Left colon (tissue), 2 donors: ENCODE data around the gene ZNF30. TPM values are rescaled to one million over a fixed set of nuclear protein-coding genes. Genes with fewer than 3 reads are reported as not detected.
A peak's percentile ranks its signal among the peaks of the same experiment; 100 is the strongest.
"Not testable (repeated sequence)": the region's sequence is repeated elsewhere in the genome, so short reads cannot be mapped to it uniquely, and the experiment has no call there.

ENCODE experiments used
- ATAC-seq: fragments of 200-7000 bp; cut with Tn5 transposase; one replicate; pipeline ENCODE4 v1.9.1; 2020; ENCODE audit warnings: mild to moderate bottlenecking, moderate library complexity
- DNase-seq, 2 donors: peaks; one replicate each; pipeline ENCODE4 v3.0.0-alpha.2; 2020
- intact Hi-C, 2 donors: fragments of 100-400 bp; cut with DNase I in 1 of 2; cut with micrococcal nuclease in 1 of 2; formaldehyde crosslinking; loops; one replicate each; pipeline versions ENCODE4 v1.11.2 to v1.14.0; 2022; cut with DNase I, micrococcal nuclease
- total RNA-seq, 2 donors: library from RNA; stranded (reverse); fragmentation: NEBNext Ultra II Directional; extraction: Animal tissue kit (Norgen Biotek cat#: 25700); gene quantifications; one replicate each; pipeline ENCODE4 v1.2.1, GENCODE V29; 2021
- donor health status: DM: no; HTN: no; CAD: no.
- donor health status: DM: yes; HTN: yes; CAD: no.

The ZNF30 gene
- total RNA-seq, 2 donors from 2014 or later: 2.2 to 2.7 TPM

DNA sequence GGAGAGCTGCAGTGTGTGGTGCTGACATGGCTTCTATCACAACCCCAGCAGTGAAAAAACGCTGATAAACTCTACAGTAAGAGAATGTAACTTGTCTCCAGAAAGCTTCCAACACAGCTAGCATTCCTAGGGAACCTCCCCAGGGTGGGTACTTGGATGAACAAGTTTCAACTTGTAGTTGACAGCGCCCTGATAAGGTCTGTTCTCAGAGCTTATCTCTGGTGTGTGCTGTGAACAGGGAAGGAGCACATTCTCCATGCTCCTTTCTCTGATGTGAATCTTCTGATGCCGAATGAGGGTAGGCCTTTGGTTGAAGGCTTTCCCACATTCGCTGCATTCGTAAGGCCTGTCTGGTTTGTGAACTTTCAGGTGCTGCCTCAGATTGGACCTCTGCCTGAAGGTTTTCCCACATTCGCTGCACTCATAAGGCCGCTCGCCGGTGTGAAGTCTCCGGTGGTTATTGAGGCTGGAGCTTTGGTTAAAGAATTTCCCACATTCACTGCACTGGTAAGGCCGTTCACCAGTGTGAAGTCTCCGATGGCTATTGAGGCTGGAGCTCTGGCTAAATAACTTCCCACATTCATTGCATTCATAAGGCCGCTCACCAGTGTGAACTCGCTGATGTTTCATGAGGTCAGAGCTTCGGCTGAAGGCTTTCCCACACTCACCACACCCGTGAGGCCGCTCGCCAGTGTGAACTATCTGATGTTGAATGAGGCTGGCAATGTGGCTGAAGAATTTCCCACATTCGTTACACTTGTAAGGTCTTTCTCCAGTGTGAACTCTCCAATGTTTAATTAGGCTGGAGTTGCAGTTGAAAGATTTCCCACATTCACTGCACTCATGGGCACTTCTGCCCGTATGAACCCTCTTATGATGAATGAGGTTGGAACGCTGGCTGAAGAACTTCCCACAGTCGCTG, 31.4 kb downstream of the ZNF30 start:
- intact Hi-C loops: no loop called here
- ATAC-seq (no peak), DNase-seq (no peak)

- intact Hi-C loops: no loop called here
- no peak for DNase-seq
- ATAC-seq: no peak
Measured at GRCh38 chr19:34959021-34959420, 32.3 kb downstream of the ZNF30 start.

- ATAC-seq (no peak), DNase-seq (no peak)
- intact Hi-C loops: no loop called here
Measured at GRCh38 chr19:34960103-34960805, 33.6 kb downstream of the ZNF30 start.

GRCh38 chr19:34960940-34961679, 34.4 kb downstream of the ZNF30 start:
- no peak for DNase-seq
- intact Hi-C loops: no loop called here

GRCh38 chr19:34961775-34962686, 35.3 kb downstream of the ZNF30 start:
- DNase-seq (peak in 1 of 2 donors; percentile 39), ATAC-seq (peak; percentile 58)
- intact Hi-C loops: no loop called here

More at GRCh38 chr19:34960940-34961679, 34.4 kb downstream of the ZNF30 start:
- ATAC-seq: no peak

GRCh38 chr19:34962687-34963572, 36.2 kb downstream of the ZNF30 start:
- intact Hi-C loops: no loop called here
- DNase-seq: peak in 1 of 2 donors; percentile 34

DNA sequence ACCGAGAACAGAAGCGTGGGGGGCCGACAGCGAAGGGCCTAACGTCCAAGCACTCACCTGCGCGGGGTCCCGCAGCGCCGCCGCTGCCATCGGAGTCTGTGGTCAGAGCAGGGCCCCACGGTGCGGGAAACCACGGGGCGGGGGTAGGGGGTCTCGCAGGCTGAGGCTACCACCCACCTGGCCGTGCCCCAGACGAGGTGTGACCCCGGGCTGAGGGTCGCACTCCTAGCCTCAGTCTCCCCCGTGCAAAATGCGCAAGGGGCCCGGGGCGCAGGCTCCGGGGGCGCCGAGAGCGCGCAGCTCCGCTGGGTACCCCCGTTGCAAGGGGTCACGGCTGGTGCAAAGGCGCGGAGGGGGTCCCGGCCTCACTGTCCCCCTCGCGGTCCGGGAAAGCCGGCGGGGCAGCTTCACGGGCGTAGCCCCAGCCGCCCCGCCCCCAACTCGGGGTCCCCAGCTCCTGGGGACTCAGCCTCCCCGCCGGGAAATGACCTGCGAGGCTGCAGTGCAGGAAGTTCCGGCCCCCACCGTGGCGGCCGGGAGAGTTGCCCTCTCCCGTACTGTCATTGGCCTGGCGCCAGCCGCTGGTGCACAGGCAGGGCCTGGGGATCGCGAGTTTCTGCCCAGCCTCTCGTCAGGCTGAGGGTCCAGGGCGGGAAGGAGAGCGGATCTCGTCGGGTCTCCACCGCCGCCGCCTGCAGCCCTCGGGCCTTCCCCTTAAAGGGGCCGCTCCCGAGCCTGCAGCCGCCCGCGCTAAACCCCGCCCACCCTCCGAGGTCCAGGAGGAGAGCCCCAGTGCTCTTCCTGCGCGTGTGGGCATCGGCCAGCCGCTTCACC, 37.1 kb downstream of the ZNF30 start, which contains the start of gene ZNF792:
Gene ZNF792, minus strand, starts transcription at position 657 of the 834 bp plus-strand sequence. Its CDS starts 567 bp downstream, at position 90.
- DNase-seq: peak; percentile 69 to 83
- intact Hi-C loops: no loop called here
- peak; percentile 84 for ATAC-seq

More at GRCh38 chr19:34962687-34963572, 36.2 kb downstream of the ZNF30 start:
- peak; percentile 51 for ATAC-seq

GRCh38 chr19:34964598-34964997, 37.9 kb downstream of the ZNF30 start:
- intact Hi-C loops: no loop called here
- DNase-seq (no peak), ATAC-seq (no peak)

DNA sequence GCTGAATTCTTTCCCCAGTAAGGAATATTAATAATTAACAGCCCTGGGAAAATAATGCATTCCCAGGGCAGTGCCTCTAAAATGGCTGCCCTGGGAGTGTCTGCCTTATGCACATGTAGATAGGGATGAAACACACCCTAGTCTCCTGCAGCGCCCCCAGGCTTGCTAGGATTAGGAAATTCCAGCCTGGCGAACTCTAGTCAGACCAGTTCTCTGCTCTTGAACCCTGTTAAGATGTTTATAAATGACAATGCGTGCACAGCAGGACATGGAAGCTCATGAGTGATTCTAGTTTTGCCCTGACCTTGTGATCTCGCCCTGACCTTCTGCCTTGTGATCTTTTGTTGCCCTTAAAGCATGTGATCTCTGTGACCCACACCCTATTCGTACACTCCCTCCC, 38.8 kb downstream of the ZNF30 start:
- ATAC-seq, intact Hi-C loops, DNase-seq: not testable (repeated sequence)

DNA sequence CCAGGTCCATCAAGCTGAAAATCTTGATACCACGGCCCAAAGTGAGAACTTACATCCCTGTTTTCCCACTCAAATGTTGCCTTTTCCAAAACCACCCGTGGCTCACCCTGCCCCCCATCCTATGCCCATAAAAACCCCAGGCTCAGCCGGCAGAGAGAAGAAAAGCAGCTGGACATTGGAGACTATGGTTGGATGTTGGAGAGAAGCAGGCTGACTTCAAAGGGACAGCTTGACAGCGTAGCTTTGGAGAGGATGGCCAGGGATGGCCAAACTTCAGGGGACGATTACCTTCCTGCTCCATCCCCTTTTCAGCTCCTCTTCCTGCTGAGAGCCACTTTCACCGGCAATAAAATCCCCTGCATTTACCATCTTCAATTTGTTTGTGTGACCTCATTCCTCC, 40.8 kb downstream of the ZNF30 start:
- intact Hi-C loops: no loop called here
- no peak for DNase-seq
- ATAC-seq: no peak

DNA sequence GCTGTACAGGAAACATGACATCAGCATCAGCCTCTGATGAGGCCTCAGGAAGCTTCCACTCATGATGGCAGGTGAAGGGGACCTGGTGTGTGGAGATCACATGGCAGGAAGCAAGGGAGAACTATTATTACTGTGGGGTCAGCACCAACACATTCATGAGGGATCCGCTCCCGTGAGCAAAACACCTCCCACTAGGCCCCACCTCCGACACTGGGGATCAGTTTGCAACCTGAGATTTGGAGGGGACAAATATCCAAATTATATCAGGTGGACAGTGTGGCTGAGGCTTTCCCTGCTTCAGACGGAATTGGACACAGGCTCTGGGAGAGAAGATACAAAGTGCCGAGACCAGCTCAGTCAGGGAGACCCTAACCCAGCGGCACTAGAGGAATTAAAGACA, 43.0 kb downstream of the ZNF30 start:
- intact Hi-C loops: loop anchor here in 1 of 2 donors (5.0 kb wide), 1 partner anchor 43 kb away; no protein-coding TSS in a partner anchor
- ATAC-seq (no peak), DNase-seq (no peak)

DNA sequence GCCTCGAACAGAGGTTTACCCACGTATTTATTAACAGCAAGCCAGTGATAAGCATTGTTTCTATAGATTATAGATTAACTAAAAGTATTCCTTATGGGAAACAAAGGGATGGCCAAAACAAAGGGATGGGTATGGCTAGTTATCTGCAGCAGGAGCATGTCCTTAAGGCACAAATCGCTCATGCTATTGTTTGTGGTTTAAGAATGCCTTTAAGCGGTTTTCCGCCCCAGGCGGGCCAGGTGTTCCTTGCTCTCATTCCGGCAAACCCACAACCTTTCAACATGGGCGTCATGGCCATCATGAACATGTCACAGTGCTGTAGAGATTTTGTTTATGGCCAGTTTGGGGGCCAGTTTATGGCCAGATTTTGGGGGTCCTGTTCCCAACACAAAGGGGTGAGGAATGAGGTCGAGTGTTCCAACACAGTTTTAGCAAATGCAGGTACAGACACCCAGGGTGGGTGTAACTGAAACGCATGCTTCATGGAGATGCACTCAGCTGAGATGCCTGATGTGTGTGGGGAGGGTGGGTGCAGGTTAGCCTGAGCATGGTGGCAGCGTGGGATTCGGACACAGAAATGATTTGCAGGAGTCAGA, 43.6 kb downstream of the ZNF30 start:
- DNase-seq, ATAC-seq: not testable (repeated sequence)
- intact Hi-C loops: loop anchor here in 1 of 2 donors (5.0 kb wide), 1 partner anchor 42 kb away; no protein-coding TSS in a partner anchor

DNA sequence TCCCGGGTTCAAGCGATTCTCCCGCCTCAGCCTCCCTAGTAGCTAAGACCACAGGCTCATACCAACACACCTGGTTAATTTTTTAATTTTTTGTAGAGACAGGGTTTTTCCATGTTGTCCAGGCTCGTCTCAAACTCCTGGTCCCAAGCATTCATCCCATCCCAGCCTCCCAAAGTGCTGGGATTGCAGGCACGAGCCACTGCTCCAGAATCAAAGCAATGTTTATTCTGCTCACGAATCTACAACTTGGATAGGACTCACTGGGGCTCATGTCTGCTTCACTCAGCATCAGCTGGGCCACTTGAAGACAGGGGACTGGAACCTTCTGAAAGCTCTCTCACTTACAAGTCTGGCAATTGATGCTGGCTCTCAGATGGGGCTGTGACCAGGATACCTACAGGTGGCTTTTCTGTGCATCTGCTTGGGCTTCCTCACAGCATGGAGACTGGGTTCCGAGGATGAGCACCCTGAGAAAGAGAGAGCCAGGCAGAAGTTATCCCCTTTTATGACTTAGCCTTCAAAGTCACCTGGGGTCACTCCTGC, 45.5 kb downstream of the ZNF30 start:
- DNase-seq: no peak
- ATAC-seq: no peak
- intact Hi-C loops: loop anchor here (2.0 to 5.0 kb wide), 2 partner anchors 40 to 41 kb away; no protein-coding TSS in a partner anchor

- intact Hi-C loops: loop anchor here in 1 of 2 donors (5.0 kb wide), 1 partner anchor 38 kb away; no protein-coding TSS in a partner anchor
- DNase-seq: no peak
- ATAC-seq: no peak
Measured at GRCh38 chr19:34974646-34975045, 47.9 kb downstream of the ZNF30 start.

GRCh38 chr19:34975056-34975455, 48.4 kb downstream of the ZNF30 start:
- intact Hi-C loops: no loop called here
- ATAC-seq (peak; percentile 69), DNase-seq (peak in 1 of 2 donors; percentile 70)
